ENCODE results near the gene PRLH. TPM values are rescaled to one million over a fixed set of nuclear protein-coding genes. Genes with fewer than 3 reads are reported as not detected.
A peak's percentile ranks its signal among the peaks of the same experiment; 100 is the strongest.

The PRLH gene
- total RNA-seq, 1 donor from 2014 or later = not detected

DNA sequence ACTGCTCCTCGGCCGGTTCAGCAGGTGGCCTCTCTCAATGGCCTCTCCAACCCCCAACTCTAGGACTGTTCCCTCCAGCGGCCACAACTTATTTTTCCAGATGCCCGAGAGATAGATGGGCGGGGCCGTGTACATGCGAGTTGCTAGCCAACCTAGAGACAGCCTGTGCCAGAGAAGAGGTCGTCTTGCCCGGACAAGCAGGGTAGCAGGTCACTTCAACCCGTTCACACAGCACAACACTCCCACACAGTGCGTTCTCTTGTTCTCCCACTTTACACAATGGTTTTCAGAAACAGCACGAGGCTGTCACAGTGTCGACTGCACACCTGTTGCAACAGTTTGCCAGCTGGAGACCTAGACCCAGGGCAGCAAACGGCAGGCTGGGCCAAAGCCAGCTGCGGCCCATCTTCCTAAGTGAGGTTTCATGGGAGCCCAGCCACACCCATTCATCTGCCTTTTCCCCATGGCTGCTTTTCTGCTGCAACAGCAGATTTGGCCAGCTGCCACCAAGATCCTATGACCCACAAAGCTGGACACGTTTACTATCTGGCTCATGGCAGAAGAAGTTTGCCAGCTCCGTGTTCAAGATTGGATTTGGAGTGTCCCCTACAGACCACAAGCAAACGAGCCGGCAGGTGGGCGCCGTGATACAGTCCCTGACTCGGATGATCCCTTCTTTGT, 7.3 kb upstream of the PRLH start:
- H3K27ac ChIP-seq (ENCODE audit: low read depth, low read length) = no peak overlapping the region
- no peak overlapping the region for H3K9ac ChIP-seq (ENCODE audit: low read length)
- H3K4me3 ChIP-seq (ENCODE audit: insufficient read depth, low read depth, low read length) = no peak overlapping the region
- DNase-seq (ENCODE audit: low read depth) = peak; percentile 53
- no peaks in the 10 kb centered on the region for H3K27me3 ChIP-seq (ENCODE audit: insufficient read depth, low read length)
- H4K20me1 ChIP-seq (ENCODE audit: insufficient read depth, low read length) = no peaks in the 10 kb centered on the region
- H3K79me2 ChIP-seq (ENCODE audit: insufficient read depth, low read length) = no peaks in the 10 kb centered on the region
- H3K36me3 ChIP-seq (ENCODE audit: insufficient read depth, low read length) = peaks cover 22% of the 10 kb centered on the region
- peaks cover 37% of the 10 kb centered on the region for H3K27me3 Mint-ChIP-seq (ENCODE audit: low read depth, unreplicated experiment)
- H3K27ac Mint-ChIP-seq (ENCODE audit: unreplicated experiment) = no peak overlapping the region
- peaks cover 3% of the 10 kb centered on the region for H3K4me1 ChIP-seq (ENCODE audit: insufficient read depth, low read length)
- H3K9me3 Mint-ChIP-seq (ENCODE audit: unreplicated experiment) = peaks cover 16% of the 10 kb centered on the region
- H3K9me3 ChIP-seq (ENCODE audit: insufficient read depth, low read depth, low read length) = peaks cover 4% of the 10 kb centered on the region
- no peak overlapping the region for H3K4me3 Mint-ChIP-seq (ENCODE audit: unreplicated experiment)
- no peak overlapping the region for H3K4me2 ChIP-seq (ENCODE audit: low read length)
- peaks cover 9% of the 10 kb centered on the region for H3K36me3 Mint-ChIP-seq (ENCODE audit: low read depth, unreplicated experiment)
- H2AFZ ChIP-seq (ENCODE audit: low read depth, low read length) = no peak overlapping the region
- TF ChIP-seq, protein P1, sequence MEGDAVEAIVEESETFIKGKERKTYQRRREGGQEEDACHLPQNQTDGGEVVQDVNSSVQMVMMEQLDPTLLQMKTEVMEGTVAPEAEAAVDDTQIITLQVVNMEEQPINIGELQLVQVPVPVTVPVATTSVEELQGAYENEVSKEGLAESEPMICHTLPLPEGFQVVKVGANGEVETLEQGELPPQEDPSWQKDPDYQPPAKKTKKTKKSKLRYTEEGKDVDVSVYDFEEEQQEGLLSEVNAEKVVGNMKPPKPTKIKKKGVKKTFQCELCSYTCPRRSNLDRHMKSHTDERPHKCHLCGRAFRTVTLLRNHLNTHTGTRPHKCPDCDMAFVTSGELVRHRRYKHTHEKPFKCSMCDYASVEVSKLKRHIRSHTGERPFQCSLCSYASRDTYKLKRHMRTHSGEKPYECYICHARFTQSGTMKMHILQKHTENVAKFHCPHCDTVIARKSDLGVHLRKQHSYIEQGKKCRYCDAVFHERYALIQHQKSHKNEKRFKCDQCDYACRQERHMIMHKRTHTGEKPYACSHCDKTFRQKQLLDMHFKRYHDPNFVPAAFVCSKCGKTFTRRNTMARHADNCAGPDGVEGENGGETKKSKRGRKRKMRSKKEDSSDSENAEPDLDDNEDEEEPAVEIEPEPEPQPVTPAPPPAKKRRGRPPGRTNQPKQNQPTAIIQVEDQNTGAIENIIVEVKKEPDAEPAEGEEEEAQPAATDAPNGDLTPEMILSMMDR (IDR thresholded peaks at IDR 0.05; ENCODE audit: insufficient read depth, low read depth, low read length) = no peak
- TF ChIP-seq EZH2 (IDR thresholded peaks at IDR 0.05; ENCODE audit: insufficient read depth, low read length) = no peak
- H3K4me1 Mint-ChIP-seq (ENCODE audit: low read depth, unreplicated experiment) = no peaks in the 10 kb centered on the region
- no peak for FAIRE-seq

DNA sequence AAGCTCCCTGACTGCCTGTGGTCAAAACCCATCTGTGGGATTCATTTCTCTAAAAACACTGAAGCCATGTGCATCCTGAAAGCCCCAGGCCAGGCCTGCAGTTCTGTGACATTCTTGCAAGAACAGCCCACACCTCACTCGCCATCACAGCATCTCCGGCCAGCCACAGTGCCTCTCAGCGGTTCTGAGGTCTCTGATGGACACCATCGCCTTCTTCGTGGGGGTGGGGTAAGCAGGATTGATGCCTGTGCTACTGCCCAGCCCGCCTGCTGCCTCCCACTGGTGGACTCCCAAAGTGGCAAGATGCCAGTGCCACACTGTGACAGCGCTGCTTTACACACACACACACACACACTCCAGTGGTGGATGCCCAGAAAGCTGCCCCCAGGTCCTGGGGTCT, 5.2 kb upstream of the PRLH start:
- Histone ChIP-seq H3K27ac (ENCODE audit: low read depth, low read length) (no peak overlapping the region), H2AFZ (ENCODE audit: low read depth, low read length) (no peak overlapping the region), H3K79me2 (ENCODE audit: insufficient read depth, low read length) (no peaks in the 10 kb centered on the region), H4K20me1 (ENCODE audit: insufficient read depth, low read length) (no peaks in the 10 kb centered on the region), H3K9ac (ENCODE audit: low read length) (no peak overlapping the region), H3K4me1 (ENCODE audit: insufficient read depth, low read length) (peaks cover 3% of the 10 kb centered on the region), H3K9me3 (ENCODE audit: insufficient read depth, low read depth, low read length) (peaks cover 11% of the 10 kb centered on the region), H3K36me3 (ENCODE audit: insufficient read depth, low read length) (peaks cover 3% of the 10 kb centered on the region), H3K4me3 (ENCODE audit: insufficient read depth, low read depth, low read length) (no peak overlapping the region), H3K4me2 (ENCODE audit: low read length) (no peak overlapping the region), H3K27me3 (ENCODE audit: insufficient read depth, low read length) (no peaks in the 10 kb centered on the region)
- FAIRE-seq (no peak), DNase-seq (ENCODE audit: low read depth) (no peak)
- H3K4me3 Mint-ChIP-seq (ENCODE audit: unreplicated experiment) = no peak overlapping the region
- H3K27ac Mint-ChIP-seq (ENCODE audit: unreplicated experiment) = no peak overlapping the region
- peaks cover 1% of the 10 kb centered on the region for H3K36me3 Mint-ChIP-seq (ENCODE audit: low read depth, unreplicated experiment)
- H3K4me1 Mint-ChIP-seq (ENCODE audit: low read depth, unreplicated experiment) = no peaks in the 10 kb centered on the region
- peaks cover 5% of the 10 kb centered on the region for H3K9me3 Mint-ChIP-seq (ENCODE audit: unreplicated experiment)
- TF ChIP-seq, protein P1 (IDR thresholded peaks at IDR 0.05; ENCODE audit: insufficient read depth, low read depth, low read length) = no peak
- TF ChIP-seq EZH2 (IDR thresholded peaks at IDR 0.05; ENCODE audit: insufficient read depth, low read length) = no peak
- peaks cover 37% of the 10 kb centered on the region for H3K27me3 Mint-ChIP-seq (ENCODE audit: low read depth, unreplicated experiment)

DNA sequence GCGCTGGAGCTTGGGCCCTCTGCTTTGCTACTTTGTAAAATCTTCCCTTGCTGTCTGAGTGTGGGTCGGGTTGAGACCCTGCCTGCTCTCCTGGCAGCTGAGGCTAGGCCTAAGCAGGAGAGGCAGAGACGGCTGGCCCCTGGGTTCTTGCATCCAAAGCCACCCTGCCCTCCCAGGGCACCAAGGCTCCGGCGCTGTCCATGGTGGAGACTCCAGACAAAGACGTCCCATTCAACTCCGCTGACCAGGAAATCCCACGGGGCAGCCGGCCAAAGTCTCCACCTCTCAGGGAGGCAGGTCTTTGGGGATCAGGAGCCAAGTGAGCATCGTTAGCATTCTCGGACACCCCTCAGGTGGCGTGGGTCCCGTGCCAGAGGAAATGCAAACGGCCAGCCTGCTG, 2.6 kb upstream of the PRLH start:
- no peak for TF ChIP-seq EZH2 (IDR thresholded peaks at IDR 0.05; ENCODE audit: insufficient read depth, low read length)
- TF ChIP-seq, protein P1 (IDR thresholded peaks at IDR 0.05; ENCODE audit: insufficient read depth, low read depth, low read length) = no peak
- FAIRE-seq = no peak

More for the DNA sequence above, 2.6 kb upstream of the PRLH start:
- Histone ChIP-seq H3K4me2 (ENCODE audit: low read length) (no peak overlapping the region), H3K79me2 (ENCODE audit: insufficient read depth, low read length) (no peaks in the 10 kb centered on the region), H3K4me3 (ENCODE audit: insufficient read depth, low read depth, low read length) (no peak overlapping the region), H3K4me1 (ENCODE audit: insufficient read depth, low read length) (peaks cover 3% of the 10 kb centered on the region), H3K27me3 (ENCODE audit: insufficient read depth, low read length) (no peaks in the 10 kb centered on the region), H2AFZ (ENCODE audit: low read depth, low read length) (no peak overlapping the region), H3K36me3 (ENCODE audit: insufficient read depth, low read length) (no peaks in the 10 kb centered on the region), H4K20me1 (ENCODE audit: insufficient read depth, low read length) (no peaks in the 10 kb centered on the region), H3K9ac (ENCODE audit: low read length) (no peak overlapping the region), H3K9me3 (ENCODE audit: insufficient read depth, low read depth, low read length) (peaks cover 12% of the 10 kb centered on the region), H3K27ac (ENCODE audit: low read depth, low read length) (no peak overlapping the region)
- peak; percentile 27 for DNase-seq (ENCODE audit: low read depth)
- Mint-ChIP-seq H3K9me3 (ENCODE audit: unreplicated experiment) (no peaks in the 10 kb centered on the region), H3K4me1 (ENCODE audit: low read depth, unreplicated experiment) (no peaks in the 10 kb centered on the region), H3K27me3 (ENCODE audit: low read depth, unreplicated experiment) (peaks cover 34% of the 10 kb centered on the region), H3K27ac (ENCODE audit: unreplicated experiment) (no peak overlapping the region), H3K4me3 (ENCODE audit: unreplicated experiment) (no peak overlapping the region), H3K36me3 (ENCODE audit: low read depth, unreplicated experiment) (no peaks in the 10 kb centered on the region)
